Activated CD4-positive, alpha-beta T cell treated with anti-CD3 and anti-CD28 coated beads, Interleukin-2, Interleukin-6, amounts not matched to agents 100 ng/mL and 50 ng/mL, durations not matched to agents 16 hours and 8 hours (primary cell): ENCODE measurements around the gene MYO18A.
"Not testable (repeated sequence)": the region's sequence is repeated elsewhere in the genome, so short reads cannot be mapped to it uniquely, and the experiment has no call there.

Experiments
- DNase-seq: peaks from one replicate; pipeline ENCODE4 v3.0.0-alpha.2; 2020

The MYO18A gene

GRCh38 chr17:29180034-29180787 is at the start of gene MYO18A:
TSS of gene MYO18A (minus strand) at chr17:29180398. CDS start at chr17:29166940, 13,458 bp downstream.
- peak; percentile 87 for DNase-seq

GRCh38 chr17:29225396-29225795 is 45.2 kb upstream of the MYO18A start:
- DNase-seq: no peak

GRCh38 chr17:29221338-29221737 is 41.1 kb upstream of the MYO18A start:
- DNase-seq: not testable (repeated sequence)

GRCh38 chr17:29219378-29220047 is 39.3 kb upstream of the MYO18A start:
- peak; percentile 79 for DNase-seq

- DNase-seq: no peak
Observed at GRCh38 chr17:29216856-29217255, 36.7 kb upstream of the MYO18A start.

GRCh38 chr17:29216181-29216580 is 36.0 kb upstream of the MYO18A start:
- no peak for DNase-seq

GRCh38 chr17:29215717-29216116 is 35.5 kb upstream of the MYO18A start:
- no peak for DNase-seq

GRCh38 chr17:29215174-29215573 is 35.0 kb upstream of the MYO18A start:
- no peak for DNase-seq

- DNase-seq: no peak
Observed at GRCh38 chr17:29214215-29215146, 34.3 kb upstream of the MYO18A start.

GRCh38 chr17:29212681-29213121 is 32.5 kb upstream of the MYO18A start:
- DNase-seq: no peak

GRCh38 chr17:29212094-29212631 is 32.0 kb upstream of the MYO18A start:
- DNase-seq: no peak

GRCh38 chr17:29210879-29211278 is 30.7 kb upstream of the MYO18A start:
- DNase-seq: no peak

GRCh38 chr17:29209073-29209472 is 28.9 kb upstream of the MYO18A start:
- DNase-seq: no peak

- no peak for DNase-seq
Observed at GRCh38 chr17:29207975-29208374, 27.8 kb upstream of the MYO18A start.

- DNase-seq: no peak
Observed at GRCh38 chr17:29205047-29205446, 24.8 kb upstream of the MYO18A start.

- DNase-seq: not testable (repeated sequence)
Observed at GRCh38 chr17:29204068-29204804, 24.0 kb upstream of the MYO18A start.

GRCh38 chr17:29197516-29198272 is 17.5 kb upstream of the MYO18A start:
- no peak for DNase-seq

GRCh38 chr17:29196769-29197515 is 16.7 kb upstream of the MYO18A start:
- DNase-seq: no peak

GRCh38 chr17:29195465-29196081 is 15.4 kb upstream of the MYO18A start:
- DNase-seq: no peak

- DNase-seq: no peak
Observed at GRCh38 chr17:29194669-29195068, 14.5 kb upstream of the MYO18A start.
